Panc1 (cell line): ENCODE data around the gene ZW10. TPM values are rescaled to one million over a fixed set of nuclear protein-coding genes. Genes with fewer than 3 reads are reported as not detected.

ENCODE experiments used
- ATAC-seq: fragments of 200-7000 bp; cut with Tn5 transposase; 2 replicates; pipeline ENCODE4 v1.9.1; 2020; ENCODE audit warnings: mild to moderate bottlenecking, moderate library complexity
- BruUV-seq: library from RNA; stranded (reverse); fragments of 400-500 nt; replicated peaks from 2 replicates; lab custom pipeline; 2021; lab: Mats Ljungman, UMichigan
- CTCF ChIA-PET: fragments of 300-600 bp; sonication (Branson Sonifier 250); formaldehyde crosslinking; loops from one replicate; lab custom pipeline; 2022; ENCODE audit warnings: antibody characterized with exemption; lab: Charles Lee
- POLR2A ChIA-PET: fragments of 300-600 bp; sonication (Branson Sonifier 250); formaldehyde crosslinking; loops from one replicate; lab custom pipeline; 2022; ENCODE audit warnings: antibody characterized with exemption; lab: Charles Lee
- DNase-seq: peaks from one replicate; pipeline ENCODE4 v3.0.0-alpha.2; 2010; ENCODE audit warnings: low read depth, low spot score
- H3K27ac ChIP-seq: 2 replicates; pipeline ENCODE4 v1.5.1; 2011; ENCODE audit warnings: mild to moderate bottlenecking, low read length, inconsistent platforms
- H3K27me3 ChIP-seq: fragments of 200-500 bp; sonication (Bioruptor generic); 2 replicates; pipeline ENCODE4 v1.6.0; 2014; ENCODE audit warnings: low read length, inconsistent platforms; ENCODE audit not compliant: control insufficient read depth, insufficient read depth
- H3K36me3 ChIP-seq: fragments of 200-500 bp; sonication (Bioruptor generic); 2 replicates; pipeline ENCODE4 v1.5.1; 2014; ENCODE audit warnings: inconsistent platforms, mild to moderate bottlenecking, low read length, moderate library complexity; ENCODE audit not compliant: control insufficient read depth, insufficient read depth
- H3K4me1 ChIP-seq: 2 replicates; pipeline ENCODE4 v1.5.1; 2011; ENCODE audit warnings: inconsistent platforms, mild to moderate bottlenecking, low read length, moderate library complexity; ENCODE audit not compliant: control insufficient read depth, insufficient read depth
- H3K4me3 ChIP-seq, 2 experiments: 2 replicates each; pipeline ENCODE4 v1.5.1; 2011 to 2012; ENCODE audit warnings: low read depth in 2 of 2, low read length in 2 of 2, mild to moderate bottlenecking in 2 of 2, inconsistent platforms in 1 of 2, moderate library complexity in 1 of 2
- H3K9me3 ChIP-seq: fragments of 200-500 bp; sonication (Bioruptor generic); 2 replicates; pipeline ENCODE4 v1.5.1; 2014; ENCODE audit warnings: low read depth, mild to moderate bottlenecking, inconsistent platforms, low read length, moderate library complexity; ENCODE audit not compliant: control insufficient read depth, insufficient read depth
- CTCF ChIP-seq: fragments of 450-650 bp; IDR thresholded peaks from 2 replicates; pipeline ENCODE4 v1.5.1; 2017; ENCODE audit warnings: mild to moderate bottlenecking
- POLR2AphosphoS5 ChIP-seq: IDR thresholded peaks from 2 replicates; pipeline ENCODE4 v1.6.1; 2012; ENCODE audit warnings: mild to moderate bottlenecking, low read depth, low read length, moderate library complexity
- REST ChIP-seq, 2 experiments: IDR thresholded peaks; 2 replicates each; pipeline ENCODE4 v1.6.1; 2011 to 2012; ENCODE audit warnings: low read depth in 2 of 2, control low read depth in 1 of 2, low read length in 1 of 2, mild to moderate bottlenecking in 1 of 2, moderate library complexity in 1 of 2; ENCODE audit not compliant: insufficient read depth in 1 of 2
- SIN3A ChIP-seq: IDR thresholded peaks from 2 replicates; pipeline ENCODE4 v1.6.1; 2012; ENCODE audit warnings: low read depth, mild to moderate bottlenecking, low read length, moderate library complexity, borderline replicate concordance; ENCODE audit not compliant: insufficient read depth
- TCF7L2 ChIP-seq: IDR thresholded peaks from 2 replicates; pipeline ENCODE4 v1.6.1; 2011; ENCODE audit warnings: mild to moderate bottlenecking, low read depth, low read length, inconsistent platforms
- in situ Hi-C: cut with HindIII; loops from 2 replicates; pipeline ENCODE4 v1.10.0; 2016; ENCODE audit warnings: low sequenced_read_pairs, low pct_unique_long_range_greater_than_20kb
- intact Hi-C: fragments of 100-400 bp; cut with micrococcal nuclease; formaldehyde crosslinking; loops from one replicate; pipeline ENCODE4 v1.10.0; 2022; ENCODE audit not compliant: unreplicated experiment
- total RNA-seq: library from RNA; stranded (reverse); gene quantifications from one replicate; pipeline ENCODE4 v1.2.1, GENCODE V29; 2021; ENCODE audit not compliant: unreplicated experiment

ZW10 gene
- total RNA-seq, 1 experiment from 2014 or later: 31.5 TPM

GRCh38 chr11:113730887-113731726, 42.4 kb downstream of the ZW10 start:
- in situ Hi-C loops: no loop called here
- BruUV-seq: no TSS peak
- ChIA-PET CTCF (interaction anchor here (1.1 kb wide), 1 partner anchor 89 kb away, joined by 4 read pairs; no protein-coding TSS in a partner anchor), POLR2A (interaction anchor here (0.6 kb wide), 1 partner anchor 336 kb away, joined by 3 read pairs; no protein-coding TSS in a partner anchor)
- H3K4me1 ChIP-seq: peaks cover 6% of the 10 kb centered on the region; the same call in 1 of the 2 replicates
- ATAC-seq (peak; percentile 91), DNase-seq (peak; percentile 20)
- intact Hi-C loops: loop anchor here (1.0 to 5.0 kb wide), 2 partner anchors 199 to 426 kb away; no protein-coding TSS in a partner anchor
- no peaks in the 10 kb centered on the region for H3K27me3 ChIP-seq
- no peak for TF ChIP-seq POLR2AphosphoS5
- TF ChIP-seq SIN3A: no peak
- peak; percentile 81 for TF ChIP-seq CTCF
- TF ChIP-seq REST (IDR thresholded peaks at IDR 0.05; ENCODE audit: insufficient read depth in 1 of 2, low read depth in 2 of 2, low read length in 1 of 2): no peak
- no peak overlapping the region for H3K4me3 ChIP-seq
- H3K36me3 ChIP-seq: peaks cover 13% of the 10 kb centered on the region; the same call in 1 of the 2 replicates
- H3K9me3 ChIP-seq: no peaks in the 10 kb centered on the region
- peak overlapping the region; percentile 65; the same call in 1 of the 2 replicates for H3K27ac ChIP-seq

GRCh38 chr11:113729456-113729855, 44.0 kb downstream of the ZW10 start:
- no peaks in the 10 kb centered on the region for H3K9me3 ChIP-seq
- POLR2A ChIA-PET: no interaction called here
- 0 out of 2 replicates have a peak, but pooled peaks cover 8% of the 10 kb centered on the region for H3K36me3 ChIP-seq
- no peaks in the 10 kb centered on the region for H3K27me3 ChIP-seq
- intact Hi-C loops (no loop called here), in situ Hi-C loops (no loop called here)
- BruUV-seq: no TSS peak
- no peak for ATAC-seq
- no peak for DNase-seq
- CTCF ChIA-PET: interaction anchor here (0.6 to 1.1 kb wide), 2 partner anchors 197 to 424 kb away, joined by 3 read pairs; no protein-coding TSS in a partner anchor
- H3K4me1 ChIP-seq: peaks cover 6% of the 10 kb centered on the region; the same call in 1 of the 2 replicates
- TF ChIP-seq CTCF (no peak), TCF7L2 (no peak), SIN3A (no peak), REST (IDR thresholded peaks at IDR 0.05; ENCODE audit: insufficient read depth in 1 of 2, low read depth in 2 of 2, low read length in 1 of 2) (no peak), POLR2AphosphoS5 (no peak)
- no peak overlapping the region for H3K4me3 ChIP-seq
- peak overlapping the region; percentile 74; the same call in 1 of the 2 replicates for H3K27ac ChIP-seq
